Immature natural killer cell (primary cell): ENCODE results near the gene WSB2. TPM values are rescaled to one million over a fixed set of nuclear protein-coding genes. Genes with fewer than 3 reads are reported as not detected.
A peak's percentile ranks its signal among the peaks of the same experiment; 100 is the strongest.

Experiments used
- DNase-seq, 3 donors: peaks; one replicate each; pipeline ENCODE4 v3.0.0; 2022; ENCODE audit warnings: mixed read lengths in 1 of 3
- H3K27ac Mint-ChIP-seq, 6 donors: one replicate each; pipeline ENCODE4 v1.8.0; 2020; ENCODE audit warnings: mixed read lengths in 6 of 6, mild to moderate bottlenecking in 5 of 6, inconsistent platforms in 4 of 6, moderate library complexity in 3 of 6
- H3K27me3 Mint-ChIP-seq, 3 donors: one replicate each; pipeline ENCODE4 v1.8.0; 2020 to 2021; ENCODE audit warnings: low read depth in 3 of 3, mild to moderate bottlenecking in 3 of 3, mixed read lengths in 3 of 3, moderate library complexity in 3 of 3, inconsistent platforms in 1 of 3
- H3K36me3 Mint-ChIP-seq, 3 donors: one replicate each; pipeline ENCODE4 v1.8.0; 2020; ENCODE audit warnings: mixed read lengths in 3 of 3, inconsistent platforms in 2 of 3, mild to moderate bottlenecking in 2 of 3
- H3K4me1 Mint-ChIP-seq, 2 donors: one replicate each; pipeline ENCODE4 v1.8.0; 2020; ENCODE audit warnings: inconsistent platforms in 2 of 2, mild to moderate bottlenecking in 2 of 2, mixed read lengths in 2 of 2, moderate library complexity in 1 of 2
- H3K4me3 Mint-ChIP-seq, 5 donors: one replicate each; pipeline ENCODE4 v1.8.0; 2020; ENCODE audit warnings: mild to moderate bottlenecking in 5 of 5, mixed read lengths in 5 of 5, inconsistent platforms in 3 of 5, moderate library complexity in 3 of 5
- H3K9me3 Mint-ChIP-seq, 6 donors: one replicate each; pipeline ENCODE4 v1.8.0; 2020; ENCODE audit warnings: mild to moderate bottlenecking in 6 of 6, mixed read lengths in 6 of 6, inconsistent platforms in 4 of 6, moderate library complexity in 3 of 6
- polyA plus RNA-seq, 3 donors: library from polyadenylated mRNA; unstranded; fragments of 300-500 nt; fragmentation: Illumina TruSeq; gene quantifications; one replicate each; pipeline ENCODE4 v1.2.3, GENCODE V29; 2021

Gene WSB2
- polyA plus RNA-seq = 10 to 100 TPM; 18.7 to 20.3 (median 18.8) TPM

DNA sequence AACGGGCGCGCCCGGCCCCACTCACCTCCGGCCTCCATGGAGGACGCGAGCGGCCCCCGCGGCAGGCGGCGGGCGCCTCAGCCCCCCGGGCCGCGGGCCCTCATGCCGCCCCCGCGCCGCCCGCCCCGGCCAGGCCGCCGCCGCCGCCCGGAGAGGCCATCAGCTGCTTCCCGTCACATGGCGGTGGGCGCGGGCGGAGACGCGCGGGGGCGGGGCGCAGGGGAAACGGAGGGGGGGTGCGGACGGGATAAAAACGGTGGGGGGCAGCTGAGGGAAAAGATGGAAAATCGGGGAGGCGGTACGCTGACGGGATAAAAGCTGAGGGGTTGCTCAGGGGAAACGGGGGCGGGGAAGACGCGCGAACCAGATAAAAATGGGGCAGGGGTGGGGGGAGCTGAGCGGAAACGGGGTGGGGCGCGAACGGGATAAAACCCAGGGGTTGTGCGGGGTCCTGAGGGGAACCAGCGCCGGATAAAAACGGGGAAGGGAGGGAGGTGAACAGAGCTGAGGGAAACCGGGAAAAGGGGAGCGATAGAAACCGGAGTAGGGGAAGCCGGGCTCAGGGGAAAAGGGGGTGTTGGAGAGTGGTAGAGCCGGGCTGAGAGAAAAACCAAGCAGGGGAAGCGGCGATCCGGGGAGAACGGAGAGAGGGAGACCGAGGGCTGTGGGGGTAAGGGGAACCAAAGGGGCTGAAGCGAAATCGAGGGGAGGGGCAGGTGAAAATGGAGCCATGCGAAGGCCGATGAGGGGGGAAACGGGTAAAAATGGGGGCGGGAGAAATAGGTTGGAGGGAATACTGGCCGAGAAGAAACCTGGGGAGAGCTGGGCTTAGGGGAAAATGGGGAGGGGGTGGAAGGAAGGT lies at the start of gene WSB2:
Gene WSB2, minus strand, starts transcription at position 169 of the 862 bp plus-strand sequence. Its CDS starts 131 bp downstream, at position 38.
- Mint-ChIP-seq H3K36me3 (no peaks in the 10 kb centered on the region), H3K27me3 (peaks cover 5 to 37% (median 13%) of the 10 kb centered on the region in 3 donors), H3K4me3 (peak within 1 kb of the TSS; percentile 92 to 99 (median 95)), H3K4me1 (peaks cover 41 to 43% of the 10 kb centered on the region in 2 donors), H3K9me3 (no peaks in the 10 kb centered on the region), H3K27ac (peak within 1 kb of the TSS; percentile 91 to 99 (median 94))
- DNase-seq = peak; percentile 56 to 58 (median 56)

DNA sequence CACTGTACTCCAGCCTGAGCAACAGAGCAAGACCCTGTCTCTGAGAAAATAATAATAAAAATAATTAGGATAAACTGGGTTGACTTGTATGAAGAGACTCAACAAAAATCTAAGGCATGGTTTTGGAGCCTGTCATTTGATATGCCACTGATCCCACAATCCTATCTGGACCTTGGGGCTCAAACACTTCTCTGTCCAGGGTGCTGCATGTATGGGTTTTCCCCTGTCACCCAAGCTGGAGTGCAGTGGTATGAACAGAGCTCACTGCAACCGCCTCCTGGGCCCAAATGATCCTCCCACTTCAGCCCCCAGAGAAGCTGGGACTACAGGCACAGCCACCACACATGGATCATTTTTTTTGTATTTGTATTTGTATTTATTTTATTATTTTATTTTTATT lies 48.1 kb upstream of the WSB2 start:
- Mint-ChIP-seq H3K9me3 (no peaks in the 10 kb centered on the region), H3K4me3 (no peak overlapping the region), H3K27ac (no peak overlapping the region), H3K36me3 (no peaks in the 10 kb centered on the region), H3K27me3 (peaks cover 0 to 5% (median 2%) of the 10 kb centered on the region in 3 donors), H3K4me1 (peaks cover 4 to 6% of the 10 kb centered on the region in 2 donors)
- no peak for DNase-seq

DNA sequence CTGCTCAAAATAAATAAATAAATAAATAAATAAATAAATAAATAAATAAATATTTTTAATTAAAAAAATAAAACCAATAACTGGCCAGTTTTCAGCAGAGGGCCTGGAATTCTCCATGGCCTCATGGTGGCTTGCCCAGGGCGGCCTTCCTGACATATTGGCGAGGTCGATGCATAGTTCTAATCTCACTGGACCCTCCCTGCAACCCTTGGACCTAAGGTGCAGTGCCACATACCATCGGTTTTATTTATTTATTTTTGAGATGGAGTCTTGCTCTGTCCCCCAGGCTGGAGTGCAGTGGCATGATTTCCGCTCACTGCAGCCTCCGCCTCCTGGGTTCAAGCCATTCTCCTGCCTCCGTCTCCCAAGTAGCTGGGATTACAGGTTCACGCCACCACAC lies 46.7 kb upstream of the WSB2 start:
- Mint-ChIP-seq H3K4me1 (peaks cover 7 to 11% of the 10 kb centered on the region in 2 donors), H3K4me3 (no peak overlapping the region), H3K36me3 (no peaks in the 10 kb centered on the region), H3K27ac (no peak overlapping the region), H3K9me3 (no peaks in the 10 kb centered on the region), H3K27me3 (peaks cover 4 to 9% (median 5%) of the 10 kb centered on the region in 3 donors)
- DNase-seq = no peak

DNA sequence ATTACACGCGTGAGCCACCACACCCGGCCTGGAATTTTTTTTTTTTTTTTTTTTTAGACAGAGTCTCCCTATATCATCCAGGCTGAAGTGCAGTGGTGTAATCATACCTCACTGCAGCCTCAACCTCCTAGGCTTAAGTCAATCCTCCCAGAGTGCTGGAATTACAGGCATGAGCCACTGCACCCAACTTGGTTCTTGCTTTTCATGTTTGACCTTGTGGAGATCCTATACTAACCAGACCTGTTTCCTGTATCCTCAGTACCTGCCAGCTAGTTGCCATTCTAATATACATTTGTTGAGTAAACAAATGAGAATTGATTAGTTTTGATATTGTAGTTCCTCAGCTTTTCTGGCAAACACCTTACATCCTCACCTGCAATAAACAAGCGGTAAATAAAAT lies 46.0 kb upstream of the WSB2 start:
- peaks cover 7 to 16% of the 10 kb centered on the region in 2 donors for H3K4me1 Mint-ChIP-seq
- no peaks in the 10 kb centered on the region for H3K36me3 Mint-ChIP-seq
- H3K9me3 Mint-ChIP-seq = no peaks in the 10 kb centered on the region
- DNase-seq = no peak
- no peak overlapping the region for H3K4me3 Mint-ChIP-seq
- peaks cover 7 to 13% (median 9%) of the 10 kb centered on the region in 3 donors for H3K27me3 Mint-ChIP-seq
- no peak overlapping the region for H3K27ac Mint-ChIP-seq

DNA sequence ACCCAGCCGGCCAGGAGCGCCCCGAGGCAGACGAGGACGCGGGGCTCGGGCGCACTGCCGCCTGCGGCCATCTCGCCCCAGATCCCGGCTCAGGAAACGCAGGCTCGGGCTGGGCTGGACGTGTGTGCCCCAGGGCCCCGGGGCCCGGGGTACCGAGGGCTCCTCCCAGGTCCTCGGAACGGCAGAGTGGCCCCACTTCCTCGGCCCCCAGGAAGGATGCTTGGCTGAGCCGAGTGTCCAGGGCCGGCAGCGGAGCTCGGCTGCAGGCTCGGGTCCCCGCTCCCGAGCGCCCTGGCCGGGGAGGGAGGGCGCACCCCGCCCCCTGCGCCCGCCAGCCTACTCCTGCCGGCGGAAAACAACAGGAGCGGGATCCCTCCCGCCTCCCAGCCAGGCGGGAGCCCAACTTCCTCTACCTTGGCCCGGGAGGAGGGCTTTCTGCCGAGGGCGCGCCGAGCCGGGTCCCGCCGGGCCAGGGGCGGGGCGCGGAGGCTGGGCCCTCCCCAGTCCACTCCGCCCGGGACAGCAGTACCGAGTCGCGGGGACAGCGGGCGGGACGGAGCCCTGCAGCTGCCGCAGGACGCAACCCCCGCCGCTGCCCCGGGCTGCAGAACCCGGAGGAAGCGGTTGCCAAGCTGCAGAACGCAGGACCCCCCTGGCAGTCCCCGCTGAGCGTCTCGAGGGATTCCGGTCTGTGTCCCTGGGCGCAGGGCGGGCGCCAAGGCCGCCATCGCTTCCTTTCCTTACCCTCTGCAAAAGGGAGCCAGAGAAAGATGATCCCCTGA lies 42.8 kb upstream of the WSB2 start, which contains the start of gene VSIG10:
Gene VSIG10, minus strand, starts transcription at position 411 of the 782 bp plus-strand sequence. Its CDS starts 340 bp downstream, at position 71.
- no peaks in the 10 kb centered on the region for H3K36me3 Mint-ChIP-seq
- peak within 1 kb of the TSS; percentile 81 to 88 (median 87) for H3K4me3 Mint-ChIP-seq
- peaks cover 7 to 16% (median 9%) of the 10 kb centered on the region in 3 donors for H3K27me3 Mint-ChIP-seq
- peak in 1 of 3 donors; percentile 7 for DNase-seq
- H3K4me1 Mint-ChIP-seq = peaks cover 7 to 16% of the 10 kb centered on the region in 2 donors
- H3K9me3 Mint-ChIP-seq = no peaks in the 10 kb centered on the region
- H3K27ac Mint-ChIP-seq = no peak within 1 kb of the TSS

DNA sequence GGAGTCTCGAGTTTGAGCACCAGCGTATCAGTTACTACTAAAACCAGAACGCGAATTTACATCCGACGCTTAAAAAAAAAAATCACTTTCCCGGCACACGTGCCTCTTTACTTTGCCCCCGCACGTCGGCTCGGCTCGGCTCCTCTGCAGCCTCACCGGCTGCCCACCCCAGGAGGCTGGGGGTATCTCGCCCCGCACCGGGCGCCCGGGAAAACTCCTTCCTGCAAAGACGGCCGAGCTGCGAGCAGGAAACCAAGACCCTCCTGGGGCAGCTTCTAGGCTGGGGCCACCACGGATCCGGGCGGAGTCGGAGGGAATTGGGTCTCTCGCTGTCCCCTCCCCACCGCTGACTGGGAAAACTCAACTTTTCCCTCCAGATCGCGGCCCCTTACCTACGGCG lies 42.2 kb upstream of the WSB2 start:
- H3K27ac Mint-ChIP-seq = no peak overlapping the region

DNA sequence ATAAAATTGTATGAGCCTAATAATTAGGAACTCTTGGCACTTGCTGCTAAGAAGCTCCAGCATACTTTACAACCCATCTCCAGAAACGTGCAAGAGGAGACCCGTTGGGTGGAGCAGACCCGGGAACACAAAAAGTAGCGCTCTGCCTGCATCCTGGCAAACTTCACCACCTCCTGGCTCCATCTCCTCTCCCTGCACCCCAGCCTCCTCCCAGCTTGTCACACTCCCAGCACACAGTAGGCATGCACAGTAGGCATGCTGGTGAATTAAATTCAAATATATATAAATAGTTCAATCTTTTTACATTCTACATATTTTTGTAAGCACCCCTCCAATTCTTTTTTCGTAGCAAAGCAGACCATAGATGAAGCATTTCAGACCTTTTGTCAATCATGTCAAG lies 41.6 kb upstream of the WSB2 start:
- Mint-ChIP-seq H3K27ac (no peak overlapping the region), H3K36me3 (no peaks in the 10 kb centered on the region), H3K4me1 (peaks cover 7 to 16% of the 10 kb centered on the region in 2 donors), H3K4me3 (peak overlapping the region; percentile 81 to 88 (median 87)), H3K9me3 (no peaks in the 10 kb centered on the region), H3K27me3 (peaks cover 7 to 16% (median 9%) of the 10 kb centered on the region in 3 donors)
- no peak for DNase-seq

More for the DNA sequence above, 42.2 kb upstream of the WSB2 start:
- no peaks in the 10 kb centered on the region for H3K9me3 Mint-ChIP-seq
- DNase-seq = no peak
- H3K36me3 Mint-ChIP-seq = no peaks in the 10 kb centered on the region
- peaks cover 7 to 16% of the 10 kb centered on the region in 2 donors for H3K4me1 Mint-ChIP-seq
- peaks cover 7 to 16% (median 9%) of the 10 kb centered on the region in 3 donors for H3K27me3 Mint-ChIP-seq
- H3K4me3 Mint-ChIP-seq = peak overlapping the region; percentile 81 to 88 (median 87)

DNA sequence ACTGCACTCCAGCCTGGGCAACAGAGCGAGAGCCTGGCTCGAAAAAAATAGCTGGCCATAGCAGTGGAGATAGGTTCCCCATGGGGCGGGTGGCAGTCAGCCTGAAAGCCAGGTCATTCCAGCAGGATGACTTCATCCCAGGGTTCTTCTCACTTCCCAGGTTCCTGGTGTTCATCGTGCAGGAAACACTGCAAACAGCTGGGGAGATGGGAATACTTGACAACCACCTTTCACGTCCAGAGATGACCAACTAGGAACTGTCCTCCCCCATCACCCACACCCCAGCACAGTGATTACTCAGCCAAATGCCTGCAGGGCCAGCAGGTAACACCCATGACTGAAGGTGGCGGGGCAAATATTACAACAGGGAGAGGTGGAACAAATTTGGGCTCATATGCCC lies 41.1 kb upstream of the WSB2 start:
- Mint-ChIP-seq H3K27ac (no peak overlapping the region), H3K4me1 (peaks cover 7 to 16% of the 10 kb centered on the region in 2 donors), H3K36me3 (no peaks in the 10 kb centered on the region), H3K27me3 (peaks cover 7 to 16% (median 9%) of the 10 kb centered on the region in 3 donors), H3K4me3 (peak overlapping the region in 3 of 5 donors; percentile 10 to 87 (median 21)), H3K9me3 (no peaks in the 10 kb centered on the region)
- no peak for DNase-seq

DNA sequence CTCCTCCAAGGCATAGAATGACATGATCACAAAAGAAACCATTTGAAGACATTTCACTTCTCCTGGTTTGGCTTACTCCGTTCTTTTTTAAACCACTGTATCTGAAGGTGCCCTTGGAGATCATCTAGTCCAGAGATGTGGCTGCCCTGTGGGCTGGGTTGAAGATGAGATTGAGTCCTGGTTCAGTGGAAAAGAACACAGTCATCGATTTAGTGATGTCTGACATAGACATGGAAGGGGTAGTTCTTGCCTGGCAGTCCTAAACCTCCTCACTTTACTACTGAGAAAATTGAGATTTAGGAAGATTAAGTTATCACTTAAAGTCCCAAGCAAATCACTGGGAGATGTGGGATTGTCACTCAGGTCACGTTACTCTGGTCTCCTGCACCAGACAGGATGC lies 40.1 kb upstream of the WSB2 start:
- H3K27ac Mint-ChIP-seq = no peak overlapping the region
- H3K4me3 Mint-ChIP-seq = no peak overlapping the region

DNA sequence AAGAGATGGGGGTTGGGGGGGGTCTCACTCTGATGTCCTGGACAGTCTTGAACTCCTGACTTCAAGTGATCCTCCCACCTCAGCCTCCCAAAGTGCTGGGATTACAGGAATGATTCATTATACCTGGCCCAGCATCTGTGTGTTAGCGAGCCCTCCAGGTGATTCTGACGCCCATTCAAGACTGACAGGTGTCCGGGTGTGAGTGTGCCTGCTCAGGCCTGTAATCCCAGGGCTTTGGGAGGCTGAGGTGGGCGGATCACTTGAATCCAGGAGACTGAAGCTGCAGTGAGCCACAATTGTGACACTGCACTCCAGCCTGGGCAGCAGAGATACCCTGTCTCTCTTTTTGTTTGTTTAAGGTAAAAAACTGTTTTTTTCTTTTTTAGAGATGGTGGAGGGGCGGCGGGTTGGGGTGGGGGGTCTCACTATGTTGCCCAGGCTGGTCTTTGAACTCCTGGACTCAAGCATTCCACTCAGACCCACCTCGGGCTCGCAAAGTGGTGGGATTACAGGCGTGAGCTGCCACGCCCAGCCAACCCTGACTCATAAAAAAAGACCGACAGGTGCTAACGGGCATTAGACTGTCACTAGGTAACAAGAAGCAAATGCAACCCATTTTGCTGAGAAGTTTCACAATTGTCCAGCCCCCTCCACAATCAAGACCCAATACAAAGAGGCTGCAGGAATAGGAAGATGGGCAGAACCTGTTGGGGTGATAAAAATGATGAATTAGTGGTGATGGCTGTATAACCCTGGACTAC lies 38.1 kb upstream of the WSB2 start:
- H3K27me3 Mint-ChIP-seq = peaks cover 2 to 14% (median 9%) of the 10 kb centered on the region in 3 donors
- H3K4me3 Mint-ChIP-seq = no peak overlapping the region
- H3K9me3 Mint-ChIP-seq = no peaks in the 10 kb centered on the region
- H3K36me3 Mint-ChIP-seq = no peaks in the 10 kb centered on the region
- H3K4me1 Mint-ChIP-seq = peaks cover 4 to 11% of the 10 kb centered on the region in 2 donors
- H3K27ac Mint-ChIP-seq = no peak overlapping the region
- no peak for DNase-seq

More for the DNA sequence above, 40.1 kb upstream of the WSB2 start:
- Mint-ChIP-seq H3K4me1 (peaks cover 7 to 16% of the 10 kb centered on the region in 2 donors), H3K27me3 (peaks cover 5 to 14% (median 9%) of the 10 kb centered on the region in 3 donors), H3K9me3 (no peaks in the 10 kb centered on the region), H3K36me3 (no peaks in the 10 kb centered on the region)
- no peak for DNase-seq

- Mint-ChIP-seq H3K4me3 (no peak overlapping the region), H3K27ac (no peak overlapping the region), H3K27me3 (peaks cover 2 to 14% (median 9%) of the 10 kb centered on the region in 3 donors), H3K4me1 (peaks cover 4 to 10% of the 10 kb centered on the region in 2 donors), H3K36me3 (no peaks in the 10 kb centered on the region), H3K9me3 (no peaks in the 10 kb centered on the region)
- DNase-seq = no peak
Measured at GRCh38 chr12:118098401-118098800, 37.4 kb upstream of the WSB2 start.

DNA sequence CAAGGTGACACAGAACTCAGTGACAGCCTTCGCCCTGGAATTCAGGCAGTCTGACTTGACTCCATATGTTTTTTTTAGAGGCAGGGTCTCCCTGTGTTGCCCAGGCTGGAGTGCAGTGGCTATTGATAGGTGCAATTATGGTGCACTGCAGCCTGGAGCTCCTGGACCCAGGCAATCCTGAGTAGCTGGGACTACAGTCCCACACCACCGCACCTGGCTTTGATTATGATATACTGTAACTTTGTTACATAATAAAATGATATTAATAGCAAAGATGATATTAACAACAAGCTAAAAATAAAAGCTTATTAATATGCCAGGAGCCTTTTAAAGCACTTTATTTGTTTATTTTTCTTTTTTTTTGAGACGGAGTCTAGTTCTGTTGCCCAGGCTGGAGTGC lies 33.1 kb upstream of the WSB2 start:
- no peaks in the 10 kb centered on the region for H3K4me1 Mint-ChIP-seq
- no peaks in the 10 kb centered on the region for H3K36me3 Mint-ChIP-seq
- H3K9me3 Mint-ChIP-seq = no peaks in the 10 kb centered on the region
- H3K4me3 Mint-ChIP-seq = no peak overlapping the region
- peaks cover 0 to 3% (median 2%) of the 10 kb centered on the region in 3 donors for H3K27me3 Mint-ChIP-seq
- H3K27ac Mint-ChIP-seq = no peak overlapping the region
- DNase-seq = no peak

DNA sequence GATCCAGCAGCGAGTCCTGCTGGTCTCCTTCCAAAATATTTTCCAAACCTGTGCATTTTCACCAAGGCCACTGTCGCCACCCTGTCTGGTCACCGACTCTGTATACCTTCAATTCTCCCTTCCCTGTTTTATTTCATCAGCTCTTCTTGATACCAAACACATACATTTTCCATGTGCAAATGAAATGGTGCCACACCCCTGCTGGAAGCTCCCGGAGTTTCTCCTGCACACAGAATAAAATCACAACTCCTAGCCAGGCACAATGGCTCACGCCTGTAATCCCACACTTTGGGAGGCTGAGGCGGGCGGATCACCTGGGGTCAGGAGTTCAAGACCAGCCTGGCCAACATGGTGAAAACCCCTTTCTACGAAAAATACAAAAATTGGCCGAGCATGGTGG lies 28.8 kb upstream of the WSB2 start:
- Mint-ChIP-seq H3K9me3 (no peaks in the 10 kb centered on the region), H3K4me3 (no peak overlapping the region), H3K27me3 (peaks cover 0 to 3% (median 2%) of the 10 kb centered on the region in 3 donors), H3K27ac (no peak overlapping the region), H3K4me1 (no peaks in the 10 kb centered on the region), H3K36me3 (no peaks in the 10 kb centered on the region)
- no peak for DNase-seq
